ENCODE data around the gene MIF. TPM values are rescaled to one million over a fixed set of nuclear protein-coding genes. Genes with fewer than 3 reads are reported as not detected.
"Not testable (repeated sequence)": the region's sequence is repeated elsewhere in the genome, so short reads cannot be mapped to it uniquely, and the experiment has no call there.

MIF gene
- total RNA-seq, 1 donor from 2014 or later: 956 TPM

DNA sequence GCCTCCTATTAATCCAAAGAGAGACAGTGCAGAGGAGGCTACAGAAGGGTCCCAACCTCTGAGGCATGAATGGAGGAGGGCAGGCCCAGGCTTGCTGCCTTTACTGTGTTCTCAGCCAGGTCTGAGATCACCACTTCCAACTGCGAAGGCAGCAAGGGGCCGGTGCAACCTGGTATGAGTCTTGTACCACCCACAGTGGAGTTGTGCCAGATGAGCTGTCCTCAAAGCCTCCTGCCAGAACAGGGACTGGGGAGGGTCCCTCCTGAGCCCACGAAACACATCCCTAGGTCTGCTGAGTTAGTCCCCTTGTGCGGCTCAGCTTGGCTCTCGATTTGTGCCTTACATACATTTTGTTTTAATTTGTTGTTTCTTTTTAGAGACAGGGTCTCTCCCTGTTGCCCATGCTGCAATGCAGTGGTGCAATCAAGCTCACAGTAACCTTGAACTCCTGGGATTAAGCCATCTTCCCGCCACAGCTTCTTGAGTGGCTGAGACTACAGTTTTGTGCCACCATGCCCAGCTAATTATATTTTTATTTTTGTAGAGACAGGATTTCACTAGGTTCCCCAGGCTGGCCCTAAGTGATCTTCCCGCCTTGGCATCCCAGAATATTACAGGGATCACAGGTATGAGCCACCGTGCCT lies 9.3 kb downstream of the MIF start:
- ATAC-seq: peak; percentile 72

DNA sequence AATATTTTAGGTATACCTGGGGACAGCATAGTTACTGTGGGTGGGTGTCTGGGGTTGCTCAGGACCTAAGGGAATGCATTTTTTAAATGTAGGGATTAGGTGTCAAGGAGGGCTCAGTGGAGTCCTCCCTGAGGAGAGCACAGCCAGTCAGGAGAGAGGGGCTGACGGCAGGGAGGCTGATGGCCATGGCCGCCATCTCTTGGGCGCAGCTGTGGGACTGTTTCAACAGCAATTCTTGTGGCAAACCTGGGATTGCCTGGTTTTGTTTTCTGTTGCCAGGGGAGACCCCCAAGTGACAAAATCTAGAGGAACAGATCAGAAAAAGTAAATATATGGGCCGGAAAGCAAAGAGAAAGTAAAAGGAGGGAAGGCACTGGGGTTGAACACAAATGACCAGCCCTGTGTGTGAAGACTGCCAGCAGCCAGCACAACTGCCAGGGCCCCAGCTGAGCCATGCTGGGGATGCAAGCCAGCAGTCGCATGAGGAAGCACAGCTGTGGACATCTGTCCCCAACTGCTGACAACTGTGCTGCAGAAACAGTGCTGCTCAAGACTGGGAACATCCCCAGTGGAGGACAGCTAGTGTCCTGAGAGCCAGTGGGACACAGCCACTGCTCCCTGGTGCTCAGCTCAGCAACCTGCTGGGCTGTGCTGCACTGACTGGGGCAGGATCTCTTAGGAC lies 10.5 kb downstream of the MIF start:
- ATAC-seq: no peak

DNA sequence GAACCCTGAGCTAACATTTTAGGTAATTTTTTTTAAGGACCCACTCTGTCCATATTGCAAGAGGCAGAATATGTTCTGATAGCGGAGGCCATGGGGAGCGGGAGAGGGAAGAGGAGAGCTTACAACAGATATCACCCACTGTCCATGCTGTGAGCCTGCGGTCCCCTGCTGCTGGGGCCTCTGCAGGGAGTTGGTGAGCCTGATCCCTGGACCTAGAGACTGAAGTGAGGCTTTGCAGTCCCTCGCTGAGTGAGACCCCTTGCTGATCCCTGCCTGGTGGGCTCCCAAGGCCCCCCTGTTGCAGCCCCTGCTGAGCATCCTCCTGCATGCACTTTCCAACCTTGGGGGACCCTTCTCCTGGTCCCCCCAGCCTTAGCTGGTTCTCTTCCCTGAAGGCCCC lies 12.5 kb downstream of the MIF start:
- ATAC-seq: no peak

DNA sequence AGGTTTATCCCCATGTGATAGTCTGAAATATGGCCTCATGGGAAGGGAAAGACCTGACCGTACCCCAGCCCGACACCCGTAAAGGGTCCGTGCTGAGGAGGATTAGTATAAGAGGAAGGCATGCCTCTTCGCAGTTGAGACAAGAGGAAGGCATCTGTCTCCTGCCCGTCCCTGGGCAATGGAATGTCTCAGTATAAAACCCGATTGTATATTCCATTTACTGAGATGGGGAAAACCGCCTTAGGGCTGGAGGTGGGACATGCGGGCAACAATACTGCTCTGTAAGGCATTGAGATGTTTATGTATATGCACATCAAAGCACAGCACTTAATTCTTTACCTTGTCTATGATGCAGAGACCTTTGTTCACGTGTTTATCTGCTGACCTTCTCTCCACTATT lies 13.2 kb downstream of the MIF start:
- not testable (repeated sequence) for ATAC-seq

DNA sequence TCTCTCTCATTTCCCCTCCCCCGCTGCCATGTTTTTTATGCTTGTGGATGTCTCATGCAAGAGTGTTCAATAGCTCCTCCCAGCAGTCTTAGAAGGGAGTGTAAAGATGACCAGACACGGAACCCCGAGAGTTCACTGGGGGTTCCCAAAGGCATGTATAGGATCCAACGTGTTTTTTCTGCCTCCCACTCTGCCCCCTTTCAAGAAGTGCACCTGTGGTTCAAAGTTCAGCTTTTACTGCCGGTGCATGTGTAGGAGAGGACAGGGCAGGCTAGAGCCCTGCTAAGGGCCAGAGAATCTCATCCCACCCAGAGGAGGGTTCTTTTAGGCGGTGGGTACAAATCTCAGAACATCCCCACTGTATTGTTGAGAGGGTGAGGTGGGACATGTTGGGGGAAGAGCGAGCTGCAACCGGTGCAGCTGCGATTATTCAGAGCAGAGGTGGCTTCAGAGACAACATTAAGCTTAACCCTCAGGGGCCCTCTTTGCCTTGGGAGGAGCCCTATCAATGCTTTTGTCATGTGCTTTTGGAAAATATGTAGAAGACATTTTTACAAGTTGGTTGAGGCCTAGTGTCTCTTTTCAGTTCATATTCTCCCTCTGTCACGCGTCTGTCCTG lies 14.5 kb downstream of the MIF start:
- no peak for ATAC-seq

DNA sequence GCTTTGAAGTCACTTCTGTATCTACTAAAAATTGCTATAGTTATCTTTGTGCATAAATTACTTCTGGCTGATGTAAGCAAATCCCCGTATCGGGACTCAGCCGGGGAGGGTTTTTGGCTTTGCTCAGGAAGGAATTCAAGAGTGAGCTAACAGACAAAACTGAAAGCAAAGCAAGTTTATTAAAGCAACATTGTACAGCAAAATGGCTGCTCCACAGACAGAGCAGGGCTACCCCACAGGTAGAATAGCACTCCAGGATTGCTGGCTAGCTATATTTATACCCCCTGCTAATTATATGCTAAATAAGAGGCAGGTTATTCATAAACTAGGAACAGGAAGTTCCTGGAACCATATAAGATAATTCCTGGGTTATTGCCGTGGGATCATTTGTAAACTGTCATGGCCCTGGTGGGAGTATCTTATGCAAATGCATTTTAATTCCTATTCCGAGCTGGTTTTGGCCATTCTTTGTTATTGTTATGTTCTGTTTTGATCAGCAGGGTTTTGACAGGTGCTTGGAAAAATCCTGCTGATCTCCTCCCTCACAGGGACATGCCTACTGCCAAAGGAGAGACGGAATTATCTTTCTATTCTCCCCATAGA lies 15.2 kb downstream of the MIF start:
- no peak for ATAC-seq

DNA sequence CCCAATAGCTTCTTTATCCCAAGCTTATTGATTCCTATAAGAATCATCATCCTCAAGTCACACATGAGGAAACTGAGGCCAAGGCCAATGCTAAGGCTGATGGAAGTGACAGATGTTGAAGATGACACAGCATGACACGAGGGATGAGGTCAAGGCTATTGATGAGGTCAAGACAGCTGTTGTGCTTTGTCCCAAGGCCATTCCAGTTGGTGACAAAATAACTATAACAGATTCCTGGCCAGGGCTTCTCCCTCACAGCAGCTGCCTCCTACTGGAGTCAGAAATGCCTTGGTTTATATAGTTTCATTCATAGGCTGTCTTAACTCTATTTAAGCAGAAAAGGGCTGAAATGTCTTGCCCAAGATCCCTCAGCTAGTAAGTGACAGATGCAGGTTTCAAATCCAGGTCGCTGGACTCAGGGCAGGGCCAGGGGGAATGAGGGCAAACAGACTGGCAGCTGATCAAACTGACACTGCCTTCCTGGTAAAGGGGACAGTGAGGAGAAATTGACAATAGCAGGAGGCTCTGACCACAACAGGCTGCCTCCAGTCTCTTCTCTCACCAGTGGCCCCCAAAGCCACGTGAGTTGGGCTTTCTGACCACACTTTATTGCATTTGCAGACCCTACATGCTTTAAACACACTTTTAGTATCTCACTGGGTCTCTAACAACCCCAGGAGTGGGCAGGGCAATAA lies 16.5 kb downstream of the MIF start:
- ATAC-seq: no peak

DNA sequence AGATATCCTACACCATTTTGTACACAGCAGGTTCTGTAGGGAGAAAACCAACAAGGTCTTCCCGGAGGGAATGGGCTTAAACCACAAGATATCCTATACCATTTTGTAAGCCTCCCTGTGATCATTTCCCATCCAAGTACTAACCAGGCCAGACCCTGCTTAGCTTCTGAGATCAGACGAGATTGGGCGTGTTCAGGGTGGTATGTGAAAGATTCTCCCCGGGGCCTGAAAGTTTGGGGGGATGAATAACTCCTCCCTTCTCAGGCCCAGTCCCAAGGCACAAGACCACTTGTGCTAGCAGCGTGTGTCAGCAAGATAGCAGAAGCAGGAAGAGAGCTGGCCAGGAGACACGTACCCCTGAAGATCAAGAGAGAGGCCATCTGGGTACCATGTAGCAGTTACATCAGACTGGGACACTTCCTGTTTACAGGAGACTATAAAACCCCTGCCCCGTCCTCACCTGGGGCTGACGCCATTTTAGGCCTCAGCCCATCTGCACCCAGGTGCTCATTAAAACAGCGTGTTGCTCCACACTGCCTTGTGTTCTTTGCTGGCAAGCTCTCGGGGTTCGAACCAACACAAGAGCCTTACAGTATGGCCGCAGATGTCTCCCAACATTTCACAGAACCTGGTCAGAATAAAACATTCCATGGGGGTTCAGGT lies 17.3 kb downstream of the MIF start:
- no peak for ATAC-seq

DNA sequence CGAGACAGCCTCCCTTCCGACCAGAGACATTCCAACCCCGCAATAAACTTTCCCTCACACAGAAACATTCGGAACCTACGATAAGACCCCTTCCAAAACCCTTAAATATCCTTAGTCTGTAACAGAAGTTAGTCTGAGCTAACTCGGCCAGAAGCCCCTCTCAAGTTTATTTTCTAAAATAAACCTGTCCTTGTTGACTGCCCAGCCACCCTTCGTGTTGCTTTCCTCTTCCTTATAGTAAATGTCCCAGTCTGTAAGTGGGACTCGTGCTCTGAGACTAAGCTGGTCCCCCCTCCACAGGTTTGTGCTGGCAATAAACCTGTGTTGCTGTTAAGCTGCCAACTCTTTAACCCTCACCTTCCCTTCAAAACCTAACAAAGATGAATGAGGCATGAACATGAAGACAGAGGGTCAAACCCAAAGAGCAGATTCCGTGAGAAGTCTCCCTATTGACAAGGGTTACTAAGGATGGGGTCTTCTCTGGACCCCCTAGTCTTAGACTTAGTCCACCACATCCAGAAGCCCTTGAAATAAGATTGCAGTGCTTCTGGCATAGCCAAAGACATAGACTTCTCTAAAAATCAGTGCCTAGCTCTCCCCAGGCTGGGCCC lies 18.2 kb downstream of the MIF start:
- no peak for ATAC-seq

DNA sequence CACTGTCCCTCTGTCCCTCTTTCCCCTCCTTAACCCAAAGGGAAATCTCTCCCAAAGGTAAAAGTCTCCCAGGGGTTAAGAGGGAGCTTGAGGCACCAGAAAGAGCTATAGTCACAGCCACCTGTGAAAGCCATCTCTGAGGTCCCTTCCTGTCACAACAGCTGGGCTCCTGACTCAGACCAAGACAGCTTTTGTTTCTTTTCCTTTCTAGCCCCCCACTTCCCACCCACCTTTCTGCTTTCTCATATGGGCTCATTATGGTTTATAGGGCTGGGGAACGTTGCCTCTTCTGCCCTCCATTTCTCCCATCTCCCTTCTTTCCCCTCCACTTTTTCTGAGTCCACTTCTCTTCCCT lies 19.1 kb downstream of the MIF start:
- ATAC-seq: no peak

DNA sequence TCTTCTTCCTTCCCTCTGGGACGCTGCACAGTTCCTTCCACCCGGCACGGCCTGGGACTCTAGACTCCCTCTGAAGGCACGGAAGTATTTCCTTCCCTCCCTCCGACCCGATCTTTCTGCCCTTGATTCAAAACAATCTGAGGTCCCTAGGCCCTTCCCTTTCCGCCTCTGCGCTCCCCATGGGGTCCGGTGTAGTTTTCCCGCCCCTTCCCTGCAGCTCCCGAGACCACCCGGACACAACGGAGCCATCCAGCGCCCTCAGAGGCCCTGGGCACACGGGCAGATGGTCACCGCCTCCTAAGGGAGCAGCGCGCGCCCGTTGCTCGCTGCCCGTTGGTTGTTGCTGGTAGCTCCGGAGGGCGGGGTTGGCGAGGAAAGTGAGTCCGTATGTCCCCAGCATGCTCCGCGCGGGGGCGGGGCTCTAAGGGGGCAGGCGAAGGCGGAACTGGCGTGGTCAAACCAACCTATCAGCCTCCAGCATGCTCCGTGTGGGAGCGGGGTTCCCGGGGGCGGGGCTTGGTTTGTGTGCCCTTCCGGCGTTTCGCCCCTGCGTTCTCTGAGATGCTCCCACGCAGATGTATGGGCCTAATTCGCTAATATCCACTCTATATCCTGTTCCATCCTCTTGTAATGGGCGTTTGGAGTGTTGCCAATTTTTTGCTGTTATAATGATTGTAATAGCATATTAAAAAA lies 19.6 kb downstream of the MIF start:
- peak; percentile 99 for ATAC-seq

DNA sequence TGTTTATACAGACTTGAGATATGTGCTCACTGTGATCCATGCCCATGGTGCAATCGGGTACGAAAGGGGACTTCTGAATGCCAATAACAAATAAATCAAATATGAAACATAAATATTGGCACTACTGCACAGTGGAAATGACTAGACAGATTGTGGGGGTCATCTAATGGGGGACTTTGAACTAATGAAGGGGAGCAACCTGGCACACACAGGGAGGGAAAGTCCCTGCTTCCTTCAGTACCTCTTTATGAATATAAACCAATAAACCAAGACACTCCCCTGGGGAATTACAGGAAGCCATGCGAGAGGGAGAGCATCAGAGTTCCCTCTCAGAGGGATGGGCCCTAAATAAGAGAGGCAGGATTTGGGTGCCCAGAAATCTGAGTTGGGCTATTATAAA lies 21.1 kb downstream of the MIF start:
- ATAC-seq: no peak

DNA sequence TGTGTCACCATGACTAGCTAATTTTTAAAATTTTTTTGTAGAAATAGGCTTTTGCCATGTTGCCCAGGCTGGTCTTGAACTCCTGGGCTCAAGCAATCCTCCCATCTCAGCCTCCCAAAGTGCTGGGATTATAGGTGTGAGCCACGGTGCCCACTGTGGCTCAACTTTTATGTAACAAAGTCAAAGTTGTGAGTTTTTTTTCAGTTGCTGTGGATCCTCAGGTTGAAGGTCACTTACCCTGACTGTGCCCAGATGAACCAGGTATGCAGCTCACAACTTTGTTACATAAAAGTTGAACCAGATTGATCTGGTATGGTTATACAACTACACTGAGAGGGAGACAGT lies 26.1 kb downstream of the MIF start:
- not testable (repeated sequence) for ATAC-seq

DNA sequence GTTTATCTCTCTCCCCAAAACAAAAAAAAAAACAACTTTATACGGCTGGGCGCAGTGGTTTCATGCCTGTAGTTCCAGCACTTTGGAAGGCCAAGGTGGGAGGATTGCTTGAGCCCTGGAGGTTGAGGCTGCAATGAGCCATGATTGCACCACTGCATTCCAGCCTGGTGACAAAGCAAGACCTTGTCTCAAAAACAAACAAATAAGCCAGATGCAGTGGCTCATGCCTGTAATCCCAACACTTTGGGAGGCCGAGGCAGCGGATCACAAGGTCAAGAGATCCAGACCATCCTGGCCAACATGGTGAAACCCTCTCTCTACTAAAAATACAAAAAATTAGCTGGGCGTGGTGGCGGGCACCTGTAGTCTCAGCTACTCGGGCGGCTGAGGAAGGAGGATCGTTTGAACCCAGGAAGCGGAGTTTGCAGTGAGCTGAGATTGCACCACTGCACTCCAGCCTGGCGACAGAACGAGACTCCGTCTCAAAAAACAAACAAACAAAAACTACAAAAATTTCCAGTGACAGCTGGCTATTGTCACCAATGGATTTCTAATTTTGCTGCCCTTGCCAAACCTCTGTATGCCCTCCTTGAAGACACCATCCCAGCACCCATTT lies 27.5 kb downstream of the MIF start:
- ATAC-seq: not testable (repeated sequence)

DNA sequence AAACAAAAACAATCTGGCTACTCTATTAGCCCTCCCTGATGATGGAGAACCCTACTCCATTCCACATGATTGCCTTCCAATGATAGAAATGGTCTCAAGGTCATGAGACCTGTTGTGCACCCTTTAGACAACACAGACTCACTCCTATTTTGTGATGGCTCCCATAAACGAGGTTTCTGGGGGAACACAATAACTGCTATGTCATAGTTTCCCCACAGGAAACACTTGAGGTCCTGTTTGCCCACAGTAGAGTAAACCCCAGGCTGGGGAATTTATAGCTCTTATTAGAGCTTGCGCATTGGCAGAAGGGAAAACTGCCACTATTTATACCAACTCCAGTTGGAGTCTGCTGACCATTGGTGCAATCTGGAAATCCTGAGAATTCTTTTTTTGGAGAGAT lies 28.7 kb downstream of the MIF start:
- no peak for ATAC-seq

DNA sequence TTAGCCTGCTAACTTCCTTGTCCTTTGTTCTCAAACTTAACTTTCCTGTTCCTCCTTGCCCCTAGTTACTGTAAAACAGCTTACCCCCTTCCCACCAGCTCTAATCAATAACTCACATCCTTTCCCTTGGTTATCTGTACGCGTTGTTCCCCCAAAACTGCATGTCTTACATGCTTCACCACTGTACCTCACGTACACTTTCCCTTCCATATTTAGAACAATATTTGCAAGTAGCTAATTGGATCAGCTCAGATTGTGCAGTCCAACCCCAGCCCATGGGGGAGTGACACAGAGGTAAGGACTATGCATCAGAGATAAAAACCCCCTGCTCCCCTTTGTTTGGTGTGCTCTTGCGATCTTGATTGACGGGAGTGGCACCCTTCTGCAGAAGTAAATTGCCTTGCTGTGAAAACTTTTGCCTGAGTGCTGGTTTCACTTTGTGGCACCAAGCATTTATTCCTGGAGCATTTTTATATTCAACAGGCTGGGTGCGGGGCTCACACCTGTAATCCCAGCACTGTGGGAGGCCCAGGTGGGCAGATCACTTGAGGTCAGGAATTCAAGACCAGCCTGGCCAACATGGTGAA lies 30.9 kb downstream of the MIF start:
- no peak for ATAC-seq

DNA sequence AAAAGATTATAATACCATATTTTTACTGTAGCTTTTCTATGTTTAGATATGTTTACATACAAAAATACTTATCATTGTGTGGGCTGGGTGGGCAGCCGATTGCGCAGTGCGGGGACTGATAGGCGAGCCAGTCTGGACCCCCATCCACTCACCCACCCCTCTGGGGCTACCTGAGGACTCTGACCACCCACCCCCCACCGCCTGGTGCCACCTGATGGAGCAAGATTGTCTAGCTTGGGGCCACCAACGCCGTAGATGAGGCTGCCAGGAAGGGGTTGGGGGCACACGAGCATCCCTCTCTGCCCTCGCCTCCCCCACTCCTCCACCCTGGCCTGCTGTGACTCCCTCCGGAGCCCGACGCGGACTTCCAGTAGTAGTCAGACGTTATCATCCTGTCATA lies 32.4 kb downstream of the MIF start:
- ATAC-seq: no peak

DNA sequence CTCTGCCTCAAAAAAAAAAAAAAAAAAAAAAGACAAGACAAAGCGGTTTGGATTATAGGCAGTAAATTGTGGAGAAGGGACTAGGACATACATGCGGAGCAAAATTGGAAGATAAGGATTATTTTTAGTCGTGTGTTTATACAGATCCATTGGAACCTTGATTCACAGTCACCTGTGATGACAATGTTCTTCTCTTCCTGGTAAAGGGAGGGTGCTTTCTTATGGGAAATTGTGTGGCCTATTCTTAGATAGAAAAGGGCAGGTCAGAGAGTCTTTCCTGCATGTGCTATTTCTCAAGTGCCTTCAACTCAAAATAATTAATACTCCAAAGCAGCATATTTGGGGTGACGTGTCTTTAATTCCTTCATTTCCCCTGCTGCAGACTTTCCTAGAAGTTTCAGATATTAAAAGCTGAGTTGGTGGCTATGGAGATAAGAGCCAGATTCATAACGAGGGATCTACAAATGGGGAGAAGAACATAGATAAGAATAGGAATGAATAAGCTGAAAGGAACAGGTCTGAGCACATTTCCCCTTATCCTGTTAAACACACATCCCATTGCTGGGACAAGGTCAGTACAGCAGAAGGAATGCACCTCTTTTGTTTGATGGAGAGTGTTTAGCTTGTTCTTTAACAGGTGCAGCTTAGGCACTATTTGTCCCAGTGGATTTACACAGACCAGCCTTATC lies 44.3 kb downstream of the MIF start:
- peak; percentile 51 for ATAC-seq

DNA sequence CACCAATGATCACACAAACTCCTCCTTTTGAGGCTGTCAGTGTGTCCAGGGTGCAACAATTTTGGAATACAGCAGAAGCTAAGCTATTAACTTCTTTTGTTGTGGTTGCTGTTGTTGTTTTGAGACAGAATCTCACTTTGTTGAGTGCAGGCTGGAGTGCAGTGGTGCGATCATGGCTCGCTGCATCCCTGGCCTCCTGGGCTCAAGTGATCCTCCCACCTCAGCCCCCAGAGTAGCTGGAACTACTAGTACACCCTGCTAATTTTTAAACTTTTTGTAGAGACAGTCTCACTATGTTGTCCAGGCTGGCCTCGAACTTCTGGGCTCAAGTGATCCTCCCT lies 44.8 kb downstream of the MIF start:
- ATAC-seq: no peak

DNA sequence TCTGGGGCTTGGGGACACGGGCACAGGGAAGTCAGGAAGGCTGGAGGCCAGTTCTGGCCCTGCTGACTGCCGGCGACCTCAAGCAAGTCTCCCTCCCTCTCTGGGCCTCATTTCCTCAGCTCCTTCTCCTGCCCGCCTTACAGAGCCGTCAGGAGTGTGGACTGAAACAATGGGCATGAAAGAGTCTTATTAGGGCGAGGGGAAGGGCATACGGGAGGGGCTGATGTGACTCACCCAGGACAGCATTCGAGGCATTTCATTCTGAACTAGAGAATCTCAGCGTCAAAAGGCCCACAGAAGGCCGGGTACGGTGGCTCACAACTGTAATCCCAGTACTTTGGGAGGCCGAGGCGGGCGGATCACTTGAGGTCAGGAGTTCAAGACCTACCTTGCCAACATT lies 46.0 kb downstream of the MIF start:
- peak; percentile 88 for ATAC-seq
